Panc1 (cell line): Measurements from ENCODE around the gene HSD17B7.

Source experiments
- POLR2AphosphoS5 ChIP-seq: IDR thresholded peaks from 2 replicates; pipeline ENCODE4 v1.6.1; 2012; ENCODE audit warnings: mild to moderate bottlenecking, low read depth, low read length, moderate library complexity
- REST ChIP-seq, 2 experiments: IDR thresholded peaks; 2 replicates each; pipeline ENCODE4 v1.6.1; 2011 to 2012; ENCODE audit warnings: low read depth in 2 of 2, control low read depth in 1 of 2, low read length in 1 of 2, mild to moderate bottlenecking in 1 of 2, moderate library complexity in 1 of 2; ENCODE audit not compliant: insufficient read depth in 1 of 2
- SIN3A ChIP-seq: IDR thresholded peaks from 2 replicates; pipeline ENCODE4 v1.6.1; 2012; ENCODE audit warnings: low read depth, mild to moderate bottlenecking, low read length, moderate library complexity, borderline replicate concordance; ENCODE audit not compliant: insufficient read depth
- TCF7L2 ChIP-seq: IDR thresholded peaks from 2 replicates; pipeline ENCODE4 v1.6.1; 2011; ENCODE audit warnings: mild to moderate bottlenecking, low read depth, low read length, inconsistent platforms
- TF ChIP-seq, protein P1 (sequence below): fragments of 450-650 bp; IDR thresholded peaks from 2 replicates; pipeline ENCODE4 v1.5.1; 2017; ENCODE audit warnings: mild to moderate bottlenecking

- no peak for TF ChIP-seq TCF7L2
- TF ChIP-seq, protein P1, sequence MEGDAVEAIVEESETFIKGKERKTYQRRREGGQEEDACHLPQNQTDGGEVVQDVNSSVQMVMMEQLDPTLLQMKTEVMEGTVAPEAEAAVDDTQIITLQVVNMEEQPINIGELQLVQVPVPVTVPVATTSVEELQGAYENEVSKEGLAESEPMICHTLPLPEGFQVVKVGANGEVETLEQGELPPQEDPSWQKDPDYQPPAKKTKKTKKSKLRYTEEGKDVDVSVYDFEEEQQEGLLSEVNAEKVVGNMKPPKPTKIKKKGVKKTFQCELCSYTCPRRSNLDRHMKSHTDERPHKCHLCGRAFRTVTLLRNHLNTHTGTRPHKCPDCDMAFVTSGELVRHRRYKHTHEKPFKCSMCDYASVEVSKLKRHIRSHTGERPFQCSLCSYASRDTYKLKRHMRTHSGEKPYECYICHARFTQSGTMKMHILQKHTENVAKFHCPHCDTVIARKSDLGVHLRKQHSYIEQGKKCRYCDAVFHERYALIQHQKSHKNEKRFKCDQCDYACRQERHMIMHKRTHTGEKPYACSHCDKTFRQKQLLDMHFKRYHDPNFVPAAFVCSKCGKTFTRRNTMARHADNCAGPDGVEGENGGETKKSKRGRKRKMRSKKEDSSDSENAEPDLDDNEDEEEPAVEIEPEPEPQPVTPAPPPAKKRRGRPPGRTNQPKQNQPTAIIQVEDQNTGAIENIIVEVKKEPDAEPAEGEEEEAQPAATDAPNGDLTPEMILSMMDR: no peak
- no peak for TF ChIP-seq POLR2AphosphoS5
- TF ChIP-seq REST (IDR thresholded peaks at IDR 0.05; ENCODE audit: insufficient read depth in 1 of 2, low read depth in 2 of 2, low read length in 1 of 2): no peak
- no peak for TF ChIP-seq SIN3A
Observed at GRCh38 chr1:162753998-162754585, 36.4 kb upstream of the HSD17B7 start.
